ENCODE data around the gene TFIP11.

The TFIP11 gene

GRCh38 chr22:26479043-26479791 lies 33.1 kb downstream of the TFIP11 start:
- no peak for DNase-seq (ENCODE audit: low spot score)

DNA sequence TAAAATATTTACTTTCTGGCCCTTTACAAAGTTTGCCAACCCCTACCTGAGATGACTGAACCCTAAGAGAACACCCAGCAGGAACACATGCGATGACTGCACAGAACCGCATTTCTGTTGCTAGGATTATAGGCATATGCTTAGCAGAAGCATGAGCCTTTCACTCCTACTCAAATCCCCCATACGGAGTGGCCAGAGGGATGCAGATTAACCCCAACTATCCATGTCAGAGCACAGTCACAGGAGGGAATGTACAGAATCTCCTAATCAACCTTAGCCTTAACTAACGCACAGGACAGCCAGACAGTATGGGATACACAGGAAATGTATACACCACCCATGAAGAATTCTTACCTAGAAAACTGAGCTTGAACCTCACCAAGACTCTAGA lies 34.9 kb downstream of the TFIP11 start:
- DNase-seq (ENCODE audit: low spot score) = no peak

DNA sequence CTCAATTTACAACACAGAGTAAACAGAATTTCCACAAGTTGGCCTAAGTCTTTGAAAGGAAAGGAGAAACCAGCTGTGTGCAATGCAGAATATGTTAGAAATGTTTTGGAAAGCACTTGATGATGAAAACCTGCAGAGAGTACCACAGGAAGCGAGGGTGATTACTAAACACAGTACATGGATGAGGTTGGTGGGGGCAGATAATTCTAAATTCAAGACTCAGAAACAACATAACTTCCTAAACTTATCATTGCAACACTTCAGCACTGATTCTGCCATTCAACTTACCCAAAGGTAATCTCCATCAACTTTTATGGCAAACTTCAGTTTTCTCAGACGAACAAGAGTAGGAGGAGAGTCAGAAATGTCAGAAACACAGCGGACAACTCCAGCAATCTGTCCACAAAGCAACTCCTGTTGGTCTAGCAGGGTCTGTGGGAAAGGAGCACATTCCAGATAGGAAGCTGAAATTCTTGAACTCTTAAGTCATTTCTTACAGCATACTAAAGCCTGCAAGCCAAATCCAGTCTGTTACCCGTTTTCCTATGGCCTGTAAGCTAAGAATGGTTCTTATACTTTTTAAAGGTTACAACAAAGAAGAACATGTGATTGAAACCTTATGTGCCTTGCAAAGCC lies 35.5 kb downstream of the TFIP11 start:
- DNase-seq (ENCODE audit: low spot score) = no peak

DNA sequence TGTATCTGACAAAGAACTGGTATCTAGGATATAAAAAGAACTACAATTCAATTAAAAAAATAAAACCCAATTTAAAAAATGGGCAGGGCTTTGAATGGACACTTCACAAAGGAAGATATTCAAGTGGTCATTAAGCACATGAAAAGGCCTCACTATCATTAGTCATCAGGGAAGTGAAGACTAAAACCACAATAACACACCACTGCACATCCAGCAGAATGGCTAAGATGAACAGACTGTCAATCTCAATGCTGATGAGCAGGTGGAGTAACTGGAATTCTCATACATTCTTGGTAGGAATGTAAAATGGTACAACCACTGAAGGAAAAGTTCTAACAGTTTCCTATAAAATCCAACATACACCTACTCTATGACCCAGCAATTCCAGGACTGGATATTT lies 37.6 kb downstream of the TFIP11 start:
- no peak for DNase-seq (ENCODE audit: low spot score)

DNA sequence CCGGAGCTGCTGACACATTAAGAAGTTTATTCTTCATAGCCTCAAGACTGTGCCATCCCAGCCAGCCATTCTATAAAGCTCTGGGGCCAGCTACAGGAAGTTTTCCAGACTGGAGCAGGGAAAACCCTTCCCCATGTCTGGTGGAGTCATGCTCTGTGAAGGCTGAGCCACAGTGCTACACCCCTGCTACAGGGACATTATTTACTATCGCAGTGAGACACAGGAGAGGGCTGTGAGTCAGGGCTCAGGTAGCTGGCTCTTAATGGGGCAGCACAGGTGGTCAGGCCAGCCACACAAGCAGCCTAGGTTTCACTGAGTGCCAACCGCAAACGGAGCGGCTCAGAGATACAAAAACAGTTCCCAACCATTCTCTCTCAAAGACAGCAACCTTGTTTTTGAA lies 40.8 kb downstream of the TFIP11 start:
- peak; percentile 59 for DNase-seq (ENCODE audit: low spot score)

DNA sequence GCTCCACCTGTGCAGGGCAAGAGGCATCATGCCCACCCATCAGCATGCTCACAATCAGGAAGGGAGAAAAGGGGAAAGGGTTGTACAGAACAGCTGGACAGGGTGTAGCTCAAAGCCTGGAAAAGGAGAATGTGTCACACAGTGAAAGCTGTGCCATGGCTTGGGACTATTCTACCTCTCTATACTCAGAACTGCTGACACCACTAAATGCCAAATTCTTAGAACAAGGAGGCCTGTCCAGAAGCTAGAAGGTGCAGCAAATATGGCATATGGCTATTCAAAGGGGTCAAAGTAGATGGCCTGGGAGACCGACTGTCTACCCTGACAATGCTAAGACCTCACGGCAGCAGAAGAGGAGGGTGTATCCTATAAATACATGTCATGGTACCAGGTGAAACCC lies 41.5 kb downstream of the TFIP11 start:
- no peak for DNase-seq (ENCODE audit: low spot score)

DNA sequence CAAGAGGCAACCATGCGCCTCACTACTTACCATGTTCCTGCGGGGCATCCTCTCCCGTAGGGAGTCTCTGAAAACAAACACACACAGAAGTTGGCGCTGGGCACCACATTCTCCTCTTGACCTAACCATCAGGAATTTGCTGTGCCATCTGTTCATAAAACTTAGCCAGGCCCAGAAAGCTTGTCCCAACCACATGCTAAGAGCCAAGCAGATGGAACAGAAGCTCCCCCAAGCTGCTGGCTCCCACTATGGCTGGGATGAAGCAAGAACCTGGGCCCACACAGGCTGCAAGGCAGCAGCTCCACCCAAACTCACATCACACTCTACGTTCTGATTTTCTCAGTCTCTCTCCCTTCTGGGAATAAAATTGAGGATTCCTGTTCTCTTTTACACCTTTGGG lies 46.1 kb downstream of the TFIP11 start:
- DNase-seq (ENCODE audit: low spot score) = no peak

DNA sequence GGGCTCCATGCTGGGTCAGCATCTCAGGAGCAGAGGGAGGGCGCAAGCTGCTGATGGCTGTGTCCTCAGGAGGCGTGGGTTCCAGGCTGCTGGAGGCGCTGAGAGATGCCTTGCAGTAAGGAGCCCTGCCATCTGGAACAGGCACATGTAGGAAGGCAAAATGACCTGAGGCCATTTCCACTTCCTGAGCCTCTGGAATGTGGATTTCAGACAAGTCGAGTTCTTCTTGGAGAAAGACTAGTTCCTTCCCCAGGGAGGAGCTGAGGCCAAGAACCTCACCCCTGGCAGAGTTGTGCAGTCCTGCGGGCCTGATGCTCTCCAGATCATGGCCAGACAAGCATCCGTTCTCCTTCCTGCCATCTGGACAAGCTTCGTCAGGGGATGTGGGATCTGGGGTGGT lies 48.0 kb downstream of the TFIP11 start:
- no peak for DNase-seq (ENCODE audit: low spot score)

GRCh38 chr22:26463688-26464087 lies 48.6 kb downstream of the TFIP11 start:
- no peak for DNase-seq (ENCODE audit: low spot score)

GRCh38 chr22:26463101-26463661 lies 49.1 kb downstream of the TFIP11 start:
- DNase-seq (ENCODE audit: low spot score) = no peak

DNA sequence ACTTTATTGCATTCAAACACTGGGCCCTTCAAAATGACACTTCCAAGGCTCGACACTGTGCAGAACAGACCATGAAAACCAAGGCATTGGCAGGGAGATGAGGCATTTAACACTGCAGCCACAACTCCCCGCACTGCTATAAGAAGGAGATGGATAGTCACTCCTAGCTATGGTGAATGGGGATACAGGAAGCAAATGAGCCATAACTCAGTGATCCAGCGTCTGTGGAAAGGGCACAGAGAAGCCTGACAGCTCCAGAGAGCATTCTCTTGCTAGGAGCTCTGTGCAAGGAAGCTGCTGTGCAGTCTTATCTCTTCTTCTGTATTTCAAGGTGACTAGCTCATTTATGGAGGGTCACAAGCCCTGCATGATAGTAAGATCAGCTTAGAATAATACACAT lies 49.6 kb downstream of the TFIP11 start:
- no peak for DNase-seq (ENCODE audit: low spot score)

- DNase-seq (ENCODE audit: low spot score) = no peak
These were observed 50.2 kb downstream of the TFIP11 start for GRCh38 chr22:26462051-26462450.

GRCh38 chr22:26461188-26461810 lies 51.0 kb downstream of the TFIP11 start:
- peak; percentile 38 for DNase-seq (ENCODE audit: low spot score)

DNA sequence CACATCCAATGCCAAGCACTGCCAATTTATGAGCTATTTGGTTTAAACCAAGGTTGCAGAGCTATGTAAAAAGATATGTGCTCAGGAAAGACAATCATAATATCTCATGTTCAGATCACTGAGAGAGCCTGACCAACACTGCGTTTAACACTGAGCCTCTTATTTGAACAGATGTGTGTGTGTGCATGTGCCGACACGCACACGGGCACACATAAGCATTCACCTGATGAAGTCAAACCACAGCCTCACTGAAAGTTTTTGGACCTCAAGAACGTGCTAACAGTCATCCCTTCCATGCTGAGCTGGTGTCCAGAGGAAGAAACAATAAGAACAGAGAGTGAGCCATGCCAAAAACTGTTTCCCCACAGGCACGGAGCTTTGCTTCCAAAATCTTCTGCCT lies 52.1 kb downstream of the TFIP11 start:
- no peak for DNase-seq (ENCODE audit: low spot score)

- DNase-seq (ENCODE audit: low spot score) = no peak
These were observed 54.5 kb downstream of the TFIP11 start for GRCh38 chr22:26457661-26458272.

- no peak for DNase-seq (ENCODE audit: low spot score)
These were observed 58.3 kb downstream of the TFIP11 start for GRCh38 chr22:26453812-26454500.

GRCh38 chr22:26453216-26453615 lies 59.1 kb downstream of the TFIP11 start:
- DNase-seq (ENCODE audit: low spot score) = no peak

DNA sequence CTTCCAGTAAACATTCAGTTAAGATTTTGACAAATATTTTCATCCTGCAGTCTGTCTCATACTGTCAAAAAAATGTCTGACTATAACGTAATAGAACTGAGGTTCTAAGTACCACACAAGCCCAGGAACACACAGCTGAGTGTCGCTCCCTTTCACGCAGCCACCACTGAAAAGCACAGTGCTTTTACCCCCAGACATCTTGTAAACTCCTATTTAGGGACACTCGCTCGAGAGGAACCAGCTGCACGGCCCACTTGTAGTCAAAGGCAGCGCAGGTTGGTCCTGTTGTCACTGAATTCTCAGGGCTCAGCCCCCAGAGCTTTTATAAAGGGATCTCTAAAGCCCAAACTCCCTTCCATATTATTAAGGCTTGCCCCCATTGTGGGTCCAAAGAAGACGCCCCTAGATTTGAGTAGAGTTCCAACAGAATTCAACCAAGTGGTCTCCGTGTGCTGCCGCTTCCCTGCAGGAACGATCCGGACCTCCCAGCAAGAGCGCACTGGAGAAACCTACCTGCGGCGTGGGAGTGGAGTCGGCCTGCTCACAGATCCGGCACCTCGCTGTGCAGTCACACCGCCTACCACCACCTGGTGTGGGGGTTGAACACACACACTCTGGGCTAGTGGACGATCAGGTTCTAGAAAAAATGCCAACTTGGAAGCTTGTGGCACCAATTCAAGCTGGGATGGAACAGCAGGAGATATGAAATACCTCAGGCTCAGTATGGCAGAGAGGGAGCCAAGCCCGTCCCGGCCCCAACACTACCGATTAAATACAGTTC lies 59.8 kb downstream of the TFIP11 start:
- no peak for DNase-seq (ENCODE audit: low spot score)

GRCh38 chr22:26450453-26451185 lies 61.7 kb downstream of the TFIP11 start:
- DNase-seq (ENCODE audit: low spot score) = no peak

DNA sequence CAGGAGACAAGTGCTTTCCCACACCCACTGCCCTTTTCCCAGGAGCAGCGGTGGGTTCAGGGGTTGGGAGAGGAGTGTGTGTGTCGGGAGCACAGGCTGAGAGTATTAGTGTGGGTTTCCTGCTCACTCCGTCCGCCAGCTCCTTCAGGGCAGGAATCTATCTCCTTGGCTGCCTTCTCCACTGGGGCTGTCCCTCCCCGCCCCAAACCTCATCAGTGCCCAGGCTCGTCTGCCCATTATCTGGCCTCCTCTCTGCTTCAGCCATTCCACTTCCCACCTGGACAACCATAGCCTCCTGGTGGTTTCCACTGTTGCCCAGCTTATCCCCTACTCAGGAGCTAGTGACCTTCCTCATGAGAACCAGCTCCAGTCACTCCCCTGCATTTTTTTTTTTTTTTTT lies 63.3 kb downstream of the TFIP11 start:
- DNase-seq (ENCODE audit: low spot score) = no peak

- DNase-seq (ENCODE audit: low spot score) = no peak
These were observed 63.9 kb downstream of the TFIP11 start for GRCh38 chr22:26448334-26448733.

Data from LoVo (cell line).